GM12865 (cell line): ENCODE results near the gene CLDN9.

Source experiments
- DNase-seq: peaks from one replicate; pipeline ENCODE4 v3.0.0; 2010; ENCODE audit warnings: low read depth
- H3K4me3 ChIP-seq: 2 replicates; pipeline ENCODE4 v1.5.1; 2011; ENCODE audit warnings: mild to moderate bottlenecking, low read depth, low read length, control low read depth
- TF ChIP-seq, protein P1 (sequence below): IDR thresholded peaks from 2 replicates; pipeline ENCODE4 v1.5.1; 2011; ENCODE audit warnings: low read length, control low read depth, low read depth, inconsistent platforms; ENCODE audit not compliant: insufficient read depth; ENCODE audit errors: missing control alignments

Gene CLDN9

DNA sequence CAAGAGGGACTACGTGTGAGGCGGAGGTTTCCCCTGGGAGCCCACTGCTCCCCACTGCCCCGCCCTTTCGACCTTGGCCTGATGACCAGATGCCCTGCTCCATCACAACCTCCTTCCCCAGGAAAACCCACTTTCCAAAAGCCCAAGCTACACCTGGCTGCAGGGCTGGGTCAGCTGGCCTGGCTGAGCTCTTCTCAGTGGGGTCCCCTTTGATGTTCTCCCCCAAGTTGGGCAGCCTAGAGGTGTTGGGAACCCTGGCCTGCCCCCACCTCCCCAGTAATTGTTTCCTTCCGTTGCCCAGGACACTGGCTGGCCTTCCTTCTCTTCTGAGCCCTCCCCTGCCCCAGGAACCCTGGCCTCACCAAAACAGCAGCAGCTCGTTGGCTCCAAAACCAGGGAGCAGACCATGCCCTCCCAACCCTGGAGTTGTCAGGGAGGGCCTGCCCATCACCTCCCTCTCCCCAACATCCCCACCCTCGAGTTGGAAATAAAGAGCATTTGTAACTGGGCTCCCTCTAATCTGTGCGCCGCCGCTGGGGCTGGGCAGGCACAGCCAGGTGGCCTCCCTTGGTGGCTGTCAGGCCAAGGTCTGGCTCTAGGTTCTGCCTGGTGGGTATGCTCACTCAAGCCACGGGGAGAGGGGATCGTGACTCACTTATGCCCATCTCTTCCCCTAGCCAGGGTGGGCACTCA is 1.4 kb downstream of the CLDN9 start:
- H3K4me3 ChIP-seq: no peak overlapping the region
- no peak for DNase-seq
- TF ChIP-seq, protein P1, sequence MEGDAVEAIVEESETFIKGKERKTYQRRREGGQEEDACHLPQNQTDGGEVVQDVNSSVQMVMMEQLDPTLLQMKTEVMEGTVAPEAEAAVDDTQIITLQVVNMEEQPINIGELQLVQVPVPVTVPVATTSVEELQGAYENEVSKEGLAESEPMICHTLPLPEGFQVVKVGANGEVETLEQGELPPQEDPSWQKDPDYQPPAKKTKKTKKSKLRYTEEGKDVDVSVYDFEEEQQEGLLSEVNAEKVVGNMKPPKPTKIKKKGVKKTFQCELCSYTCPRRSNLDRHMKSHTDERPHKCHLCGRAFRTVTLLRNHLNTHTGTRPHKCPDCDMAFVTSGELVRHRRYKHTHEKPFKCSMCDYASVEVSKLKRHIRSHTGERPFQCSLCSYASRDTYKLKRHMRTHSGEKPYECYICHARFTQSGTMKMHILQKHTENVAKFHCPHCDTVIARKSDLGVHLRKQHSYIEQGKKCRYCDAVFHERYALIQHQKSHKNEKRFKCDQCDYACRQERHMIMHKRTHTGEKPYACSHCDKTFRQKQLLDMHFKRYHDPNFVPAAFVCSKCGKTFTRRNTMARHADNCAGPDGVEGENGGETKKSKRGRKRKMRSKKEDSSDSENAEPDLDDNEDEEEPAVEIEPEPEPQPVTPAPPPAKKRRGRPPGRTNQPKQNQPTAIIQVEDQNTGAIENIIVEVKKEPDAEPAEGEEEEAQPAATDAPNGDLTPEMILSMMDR: no peak

DNA sequence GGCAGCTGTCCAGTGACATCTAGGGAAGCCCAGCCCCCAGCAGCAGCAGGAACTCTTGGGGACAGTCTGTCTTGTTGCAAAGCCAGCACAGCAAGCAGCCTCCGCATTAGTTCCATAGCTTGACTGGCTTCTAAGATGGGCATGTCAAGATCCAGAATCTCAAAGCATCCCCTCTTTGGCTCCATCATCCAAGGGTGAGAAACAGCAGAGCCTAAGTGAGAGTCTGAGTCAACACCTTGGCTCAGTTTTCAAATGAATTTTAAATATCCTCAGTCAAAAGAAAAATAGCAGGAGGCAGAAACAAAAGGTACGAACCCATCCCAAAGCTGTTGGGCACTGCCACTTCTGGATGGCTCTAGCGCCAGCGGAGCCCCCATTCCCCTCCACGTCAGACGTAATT is 2.2 kb downstream of the CLDN9 start:
- TF ChIP-seq, protein P1: no peak
- no peak overlapping the region for H3K4me3 ChIP-seq
- DNase-seq: no peak

DNA sequence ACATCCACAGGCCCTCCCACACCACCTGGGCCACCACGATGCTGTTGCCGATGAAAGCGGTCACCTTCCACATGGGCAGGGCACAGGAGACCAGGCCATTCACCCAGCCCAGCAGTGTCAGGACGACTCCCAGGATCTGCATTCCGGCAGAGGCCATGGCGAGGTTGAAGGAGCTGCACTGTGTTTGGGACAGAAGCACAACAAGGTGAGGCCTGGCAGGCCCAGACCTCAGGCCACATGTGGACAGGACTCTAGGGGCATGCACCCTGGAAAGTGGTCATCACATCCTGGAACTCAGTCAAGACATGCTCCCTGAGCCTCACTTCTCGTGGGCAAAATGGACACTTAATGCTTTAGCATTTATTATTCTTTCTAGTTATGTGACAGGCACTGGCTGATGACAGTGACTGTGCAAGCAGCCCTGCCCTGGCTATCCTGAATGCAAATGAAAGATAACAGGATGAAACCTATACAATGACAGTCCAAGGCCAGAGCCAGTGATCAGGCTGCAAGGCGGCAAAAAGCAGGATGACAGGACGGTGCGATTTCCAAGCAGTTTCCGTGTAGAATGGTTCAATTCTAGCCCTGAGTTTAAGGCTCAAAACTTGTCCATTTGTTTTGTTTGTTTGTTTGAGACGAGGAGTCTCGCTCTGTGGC is 3.3 kb downstream of the CLDN9 start:
- TF ChIP-seq, protein P1: no peak
- no peak overlapping the region for H3K4me3 ChIP-seq

DNA sequence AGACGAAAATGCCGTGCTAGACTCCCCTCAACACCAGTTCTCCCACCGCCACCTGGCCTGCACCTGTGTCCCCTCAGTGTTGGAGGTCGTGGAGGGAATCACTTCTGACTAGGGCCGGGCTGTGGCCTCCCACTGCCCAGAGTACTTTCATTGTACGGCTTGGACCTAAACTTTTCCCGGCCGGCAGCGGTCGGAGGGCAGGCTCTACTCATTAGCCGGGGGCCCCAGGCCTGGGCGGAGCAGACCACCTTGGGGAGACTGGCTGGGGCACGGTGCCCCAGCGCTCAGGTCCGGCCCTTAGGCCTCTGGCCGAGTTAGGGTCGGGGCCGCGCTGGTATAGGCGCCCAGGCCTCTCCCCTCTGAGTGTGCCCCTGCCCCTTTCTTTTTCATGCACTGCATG is 4.6 kb downstream of the CLDN9 start:
- TF ChIP-seq, protein P1: no peak
- no peak for DNase-seq
- H3K4me3 ChIP-seq: no peak overlapping the region

More for the DNA sequence above, 3.3 kb downstream of the CLDN9 start:
- DNase-seq: no peak

DNA sequence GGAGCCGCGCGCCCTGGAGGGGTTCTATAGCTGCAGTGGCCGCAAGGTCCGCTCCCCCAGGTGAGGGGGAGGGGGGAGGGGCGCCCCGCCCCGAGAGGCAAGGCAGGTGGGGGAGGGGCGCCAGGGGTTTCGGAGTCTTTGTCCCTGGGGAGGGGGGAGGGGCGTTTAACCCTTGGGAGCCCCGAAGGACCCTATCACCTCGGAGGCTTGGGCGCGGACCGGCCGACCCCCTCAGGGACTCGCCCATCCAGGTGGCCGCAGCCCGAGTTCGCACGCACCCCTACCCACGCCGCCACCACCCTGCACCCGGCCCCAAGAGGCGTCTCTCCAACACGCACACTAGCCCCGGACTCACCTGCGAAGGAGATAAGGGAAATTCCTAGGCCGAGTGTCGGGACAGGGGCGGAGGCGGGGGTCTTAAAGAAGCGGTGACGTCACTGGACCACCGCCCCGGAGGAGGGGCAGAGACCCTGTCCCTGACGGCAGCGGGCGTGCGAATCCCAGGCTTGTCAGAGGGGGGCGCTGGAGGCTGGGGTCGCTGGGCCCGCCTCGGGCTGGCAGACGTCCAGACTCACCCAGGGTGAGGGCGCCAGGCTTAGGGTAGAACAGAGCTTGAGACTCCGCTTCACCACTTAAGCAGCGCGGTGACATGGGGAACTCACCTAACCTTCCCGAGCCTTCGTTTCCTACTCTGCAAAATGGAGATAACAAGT is 5.2 kb downstream of the CLDN9 start, which contains the start of gene CLDN6:
TSS of gene CLDN6 (minus strand) at position 390 of the 713 bp plus-strand sequence. CDS start 2,162 bp downstream, outside the sequence.
- TF ChIP-seq, protein P1: peak; percentile 15
- H3K4me3 ChIP-seq: no peak within 1 kb of the TSS
- no peak for DNase-seq

DNA sequence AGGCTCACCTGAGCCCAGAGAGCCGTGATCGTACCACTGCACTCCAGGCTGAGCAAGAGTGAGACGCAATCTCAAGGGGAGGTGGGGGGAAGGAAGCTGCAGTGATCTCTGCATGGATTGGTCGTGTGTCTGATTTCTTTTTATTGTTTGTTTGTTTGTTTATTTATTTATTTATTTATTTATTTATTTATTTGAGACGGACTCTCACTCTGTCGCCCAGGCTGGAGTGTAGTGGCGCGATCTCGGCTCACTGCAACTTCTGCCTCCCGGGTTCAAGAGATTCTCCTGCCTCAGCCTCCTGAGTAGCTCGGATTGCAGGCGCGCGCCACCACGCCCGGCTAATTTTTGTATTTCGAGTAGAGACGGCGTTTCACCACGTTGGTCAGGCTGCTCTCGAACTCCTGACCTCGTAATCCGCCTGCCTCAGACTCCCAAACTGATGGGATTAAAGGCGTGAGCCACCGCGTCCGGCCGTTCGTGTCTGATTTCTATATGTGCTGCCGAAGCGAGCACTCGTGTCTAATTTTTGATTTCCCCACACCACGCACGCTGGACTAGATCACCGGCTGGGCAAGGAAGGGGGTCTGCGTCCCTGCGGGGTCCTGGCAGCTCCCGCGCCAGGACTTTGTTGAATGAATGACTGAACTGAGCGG is 7.0 kb downstream of the CLDN9 start:
- peak overlapping the region; percentile 41 for H3K4me3 ChIP-seq
- DNase-seq: no peak
- TF ChIP-seq, protein P1: no peak
